ELF-1 (cell line): ENCODE measurements around the gene SLC39A13.

Experiments used
- DNase-seq: peaks from one replicate; pipeline ENCODE4 v3.0.0-alpha.2; 2016; ENCODE audit warnings: low read depth, low spot score

The SLC39A13 gene

DNA sequence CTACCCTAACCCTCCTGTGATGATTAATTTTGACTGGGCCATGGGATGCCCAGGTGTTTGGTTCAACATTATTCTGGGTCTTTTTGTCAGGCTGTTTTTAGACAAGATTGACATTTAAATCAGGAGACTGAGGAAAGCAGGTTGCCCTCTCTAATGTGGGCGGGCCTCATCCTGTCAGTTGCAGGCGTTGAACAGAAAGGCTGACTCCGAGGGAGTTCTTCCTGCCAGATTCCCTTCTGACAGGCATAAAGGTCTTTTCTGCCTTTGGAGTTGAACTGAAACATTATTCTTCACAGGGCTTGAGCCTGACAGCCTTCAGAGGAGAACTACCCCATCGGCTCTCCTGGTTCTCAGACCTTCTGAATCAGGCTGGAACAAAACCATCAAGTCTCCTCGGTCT is 22.1 kb downstream of the SLC39A13 start:
- no peak for DNase-seq

DNA sequence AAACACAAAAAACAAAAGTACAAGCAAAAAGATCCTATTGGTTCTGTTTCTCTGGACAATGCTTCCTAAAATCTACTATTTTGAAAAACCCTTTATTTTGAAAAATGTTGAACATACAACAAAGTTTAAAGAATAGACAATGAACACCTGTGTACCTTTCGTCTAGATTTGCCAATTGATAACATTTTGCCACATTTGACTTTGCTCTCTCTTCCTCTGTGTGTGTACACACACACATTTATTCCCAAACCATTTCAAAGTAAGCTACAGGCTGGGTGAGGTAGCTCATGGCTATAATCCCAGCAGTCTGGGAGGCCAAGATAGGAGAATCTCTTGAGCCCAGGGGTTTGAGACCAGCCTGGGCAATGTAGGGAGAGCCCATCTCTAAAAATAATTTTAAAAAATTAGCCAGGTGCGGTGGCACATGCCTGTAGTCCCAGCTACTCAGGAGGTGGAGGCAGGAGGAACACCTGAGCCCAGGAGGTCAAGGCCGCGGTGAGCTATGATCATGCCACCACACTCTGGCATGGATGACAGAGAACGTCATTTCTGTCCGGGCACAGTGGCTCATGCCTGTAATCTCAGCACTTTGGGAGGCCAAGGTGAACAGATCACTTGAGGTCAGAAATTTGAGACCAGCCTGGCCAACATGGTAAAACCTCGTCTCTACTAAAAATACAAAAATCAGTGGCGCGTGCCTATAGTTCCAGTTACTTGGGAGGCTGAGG is 23.1 kb downstream of the SLC39A13 start:
- DNase-seq, result no peak

DNA sequence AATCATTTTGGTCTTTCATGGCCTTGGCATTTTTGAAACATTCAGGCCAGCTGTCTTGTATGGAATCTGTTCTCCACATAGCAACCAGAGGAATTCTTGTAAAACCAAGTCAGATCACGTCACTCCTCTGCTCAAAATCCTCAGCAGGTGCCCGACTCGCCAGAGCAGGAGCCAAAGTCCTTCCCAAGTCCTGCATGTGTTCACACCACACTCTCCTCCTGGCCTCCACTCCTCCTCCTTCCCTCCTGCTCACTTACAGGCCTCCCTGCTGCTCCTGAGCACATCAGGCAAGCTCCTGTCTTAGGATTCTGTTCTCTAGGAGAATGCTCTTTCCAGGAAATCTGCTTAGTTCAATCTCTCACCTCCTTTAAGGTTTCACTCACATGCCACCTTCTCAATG is 24.8 kb downstream of the SLC39A13 start:
- DNase-seq, result peak; percentile 20

DNA sequence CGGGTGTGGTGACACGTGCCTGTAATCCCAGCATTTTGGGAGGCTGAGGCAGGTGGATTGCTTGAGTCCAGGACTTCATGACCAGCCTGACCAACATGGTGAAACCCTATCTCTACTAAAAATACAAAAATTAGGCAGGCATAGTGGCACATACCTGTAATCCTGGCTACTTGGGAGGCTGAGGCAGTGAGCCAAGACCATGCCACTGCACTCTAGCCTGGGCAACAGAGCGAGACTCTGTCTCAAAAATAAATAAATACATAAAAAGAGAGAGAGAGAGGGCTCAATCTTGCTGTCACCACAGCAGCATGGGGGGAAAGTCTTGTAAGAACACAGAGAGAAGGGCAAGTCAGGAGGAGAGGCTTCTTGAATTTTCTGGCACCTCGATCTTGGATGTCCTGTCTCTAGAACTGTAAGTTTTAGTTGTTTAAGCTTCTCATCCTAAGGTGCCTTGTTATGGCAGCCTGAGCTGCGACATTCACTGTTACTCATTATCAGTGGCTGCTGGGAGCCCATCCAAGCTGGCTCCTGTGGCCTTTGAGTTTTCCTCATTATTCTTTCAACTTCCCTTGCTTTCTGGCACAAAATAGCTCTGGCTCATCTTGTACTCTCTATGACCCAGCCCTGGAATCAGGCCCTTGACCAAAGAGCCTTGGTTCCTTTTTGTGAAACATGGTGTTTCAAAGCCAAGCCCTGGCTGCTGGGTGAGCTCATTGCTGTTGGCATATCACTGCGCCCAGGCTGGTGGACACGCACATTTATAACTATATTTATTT is 25.8 kb downstream of the SLC39A13 start:
- no peak for DNase-seq

DNA sequence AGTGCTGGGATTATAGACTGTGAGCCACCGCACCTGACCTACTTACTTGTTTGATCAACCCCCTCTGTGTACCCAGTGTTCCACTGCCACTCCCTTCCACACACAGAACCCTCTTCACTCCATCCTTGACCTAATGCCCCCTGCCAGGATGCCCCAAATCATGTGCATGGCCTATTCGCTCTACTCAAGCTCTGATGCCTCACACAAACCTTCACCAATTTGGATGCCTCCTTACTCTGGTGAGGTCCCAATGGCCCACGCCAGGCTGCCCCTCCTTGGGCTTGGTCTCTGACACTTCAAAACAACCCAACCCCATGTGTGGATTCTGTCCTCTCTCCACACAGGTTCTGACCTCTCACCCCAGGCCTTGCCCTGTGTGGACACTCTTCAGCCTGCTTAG is 27.3 kb downstream of the SLC39A13 start:
- no peak for DNase-seq

DNA sequence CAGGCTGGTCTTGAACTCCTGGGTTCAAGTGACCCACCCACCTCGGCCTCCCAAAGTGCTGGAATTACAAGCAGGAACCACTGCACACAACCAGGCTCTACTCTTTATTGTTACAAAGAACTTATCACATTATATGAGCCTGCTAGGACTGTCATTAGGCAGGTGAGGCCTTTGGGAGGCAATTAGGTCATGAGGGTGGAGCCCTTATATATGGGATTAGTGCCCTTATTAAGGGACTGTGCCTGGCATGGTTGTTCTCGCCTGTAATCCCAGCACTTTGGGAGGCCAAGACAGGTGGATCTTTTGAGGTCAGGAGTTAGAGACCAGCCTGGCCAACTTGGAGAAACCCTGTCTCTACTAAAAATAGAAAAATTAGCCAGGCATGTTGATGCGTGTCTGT is 28.3 kb downstream of the SLC39A13 start:
- DNase-seq, result no peak

DNA sequence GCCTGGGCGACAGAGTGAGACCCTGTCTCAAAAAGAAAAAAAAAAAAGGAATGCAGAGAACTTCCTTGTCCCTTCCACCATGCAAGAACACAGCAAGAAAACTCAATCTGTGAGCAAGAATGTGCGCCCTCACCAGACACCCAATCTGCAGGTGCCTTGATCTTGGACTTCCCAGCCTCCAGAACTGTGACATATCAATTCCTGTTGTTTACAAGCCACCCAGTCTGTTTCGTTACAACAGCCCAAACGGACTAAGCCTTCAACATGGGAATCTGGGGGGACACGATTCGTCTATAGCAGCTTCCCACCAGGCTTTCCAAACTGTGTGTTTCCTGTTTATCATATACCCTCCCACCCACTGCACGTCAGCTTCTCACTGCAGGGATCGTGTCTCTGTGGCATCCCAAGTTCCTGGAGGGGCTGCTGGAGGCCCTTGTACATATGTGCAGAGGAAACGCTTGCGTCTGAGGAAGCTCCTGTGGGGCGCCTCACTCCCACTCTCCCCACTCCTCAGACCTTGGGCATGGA is 28.9 kb downstream of the SLC39A13 start:
- no peak for DNase-seq

DNA sequence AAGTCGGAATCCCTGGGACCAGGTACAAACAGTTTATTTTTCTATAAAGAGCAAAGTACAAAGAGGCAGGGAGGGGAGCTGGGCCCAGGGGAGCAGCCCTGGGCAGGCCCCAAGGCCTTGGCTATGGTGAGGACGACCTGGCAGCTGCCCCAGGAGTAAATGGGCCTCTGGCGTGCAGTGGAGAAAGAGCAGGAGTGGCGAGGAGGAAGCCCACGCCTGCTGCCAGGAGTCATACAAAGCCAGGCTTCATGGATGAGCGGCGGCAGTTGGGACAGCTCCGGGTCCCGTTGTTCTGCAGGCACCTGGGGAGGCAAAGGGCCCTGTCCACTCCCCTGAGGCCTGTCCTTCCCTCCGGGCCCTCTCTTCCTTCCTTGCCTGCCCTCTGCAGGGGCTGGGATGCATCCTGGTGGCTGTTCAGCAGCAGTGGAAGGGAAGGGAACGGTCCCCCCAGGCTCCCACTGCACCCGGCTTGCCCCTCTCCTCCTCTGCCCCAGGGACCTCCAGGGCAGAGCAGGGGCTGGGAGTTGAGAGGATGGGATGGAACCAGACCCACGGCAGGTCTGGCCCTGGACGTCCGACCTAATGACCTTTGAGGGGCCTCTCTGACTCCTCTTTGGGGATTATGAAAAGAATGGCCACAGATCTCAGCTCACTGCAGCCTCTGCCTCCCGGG is 29.5 kb downstream of the SLC39A13 start:
- no peak for DNase-seq

DNA sequence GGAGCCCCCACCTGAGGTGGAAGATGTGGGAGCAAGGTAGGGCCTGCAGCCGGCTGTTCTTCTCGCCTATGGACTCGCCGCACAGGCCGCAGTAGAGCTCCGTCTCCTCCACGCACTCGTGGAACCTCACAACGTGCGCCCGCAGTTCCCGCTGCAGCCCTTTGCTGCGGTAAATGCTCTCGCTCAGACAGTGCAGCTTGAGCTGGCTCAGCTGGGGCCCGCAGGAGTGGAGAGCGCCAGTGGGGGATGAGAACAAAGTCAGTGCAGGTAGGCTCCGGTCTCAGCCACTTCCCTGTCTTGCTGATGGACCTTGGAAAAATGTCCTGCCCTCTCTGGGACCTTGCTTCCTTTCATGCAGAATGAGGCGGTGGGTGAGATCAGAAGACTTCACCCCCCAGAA is 30.3 kb downstream of the SLC39A13 start:
- DNase-seq, result no peak

DNA sequence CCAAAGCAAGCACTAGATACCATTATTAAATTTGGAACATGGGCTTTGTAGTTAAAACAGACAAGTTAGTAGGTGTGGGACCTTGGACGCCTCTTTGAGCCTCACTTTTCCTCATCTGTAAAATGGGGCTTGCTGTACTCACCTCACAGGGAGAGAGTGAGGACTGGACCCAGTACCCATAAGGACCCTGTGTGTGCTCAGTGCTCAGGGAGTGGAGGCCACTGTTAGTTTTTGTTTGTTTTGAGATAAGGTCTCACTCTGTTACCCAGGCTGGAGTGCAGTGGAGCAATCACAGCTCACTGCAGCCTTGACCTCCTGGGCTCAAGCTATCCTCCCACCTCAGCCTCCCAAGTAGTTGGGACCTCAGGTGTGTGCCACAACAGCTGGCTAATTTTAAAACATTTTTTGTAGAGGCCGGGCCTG is 31.7 kb downstream of the SLC39A13 start:
- DNase-seq, result no peak

DNA sequence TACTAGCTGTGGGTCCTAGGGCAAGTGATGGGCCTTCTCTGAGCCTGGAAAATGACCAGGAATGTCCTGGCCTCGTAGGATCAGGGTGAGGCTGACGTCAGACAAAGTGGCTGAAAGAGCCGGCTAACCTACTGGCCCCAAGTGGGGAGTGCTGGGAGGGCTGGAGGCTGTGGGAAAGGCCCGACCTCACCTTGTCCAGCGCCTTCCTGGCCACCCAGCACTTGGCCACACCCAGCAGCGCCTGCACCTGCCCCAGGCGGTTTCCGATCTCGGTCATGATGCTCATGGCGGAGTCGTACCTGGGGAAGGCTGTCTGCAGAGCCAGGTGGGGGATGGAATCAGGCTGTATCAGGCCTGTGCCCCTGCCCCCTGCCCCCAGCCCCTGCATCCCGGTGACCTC is 33.0 kb downstream of the SLC39A13 start:
- DNase-seq, result peak; percentile 62

DNA sequence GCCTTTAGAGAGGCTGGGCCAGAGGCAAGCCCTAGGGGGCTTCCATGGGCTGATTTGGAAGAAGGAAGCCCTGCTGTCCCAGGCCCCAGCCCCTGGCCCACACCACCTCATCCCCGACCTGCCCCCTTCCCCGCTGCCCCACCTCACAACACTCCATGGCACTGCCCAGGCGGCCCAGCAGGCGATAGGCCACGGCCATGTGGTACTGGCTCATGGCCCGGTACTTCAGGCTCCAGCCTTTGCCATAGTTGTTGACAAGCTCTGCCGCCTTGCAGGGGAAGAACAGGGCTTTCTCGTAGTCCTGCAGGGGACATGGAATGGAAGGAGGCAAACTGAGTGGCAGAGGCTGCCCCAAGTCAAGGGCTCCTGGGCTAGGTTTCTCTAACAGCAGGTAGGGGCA is 34.1 kb downstream of the SLC39A13 start:
- no peak for DNase-seq

DNA sequence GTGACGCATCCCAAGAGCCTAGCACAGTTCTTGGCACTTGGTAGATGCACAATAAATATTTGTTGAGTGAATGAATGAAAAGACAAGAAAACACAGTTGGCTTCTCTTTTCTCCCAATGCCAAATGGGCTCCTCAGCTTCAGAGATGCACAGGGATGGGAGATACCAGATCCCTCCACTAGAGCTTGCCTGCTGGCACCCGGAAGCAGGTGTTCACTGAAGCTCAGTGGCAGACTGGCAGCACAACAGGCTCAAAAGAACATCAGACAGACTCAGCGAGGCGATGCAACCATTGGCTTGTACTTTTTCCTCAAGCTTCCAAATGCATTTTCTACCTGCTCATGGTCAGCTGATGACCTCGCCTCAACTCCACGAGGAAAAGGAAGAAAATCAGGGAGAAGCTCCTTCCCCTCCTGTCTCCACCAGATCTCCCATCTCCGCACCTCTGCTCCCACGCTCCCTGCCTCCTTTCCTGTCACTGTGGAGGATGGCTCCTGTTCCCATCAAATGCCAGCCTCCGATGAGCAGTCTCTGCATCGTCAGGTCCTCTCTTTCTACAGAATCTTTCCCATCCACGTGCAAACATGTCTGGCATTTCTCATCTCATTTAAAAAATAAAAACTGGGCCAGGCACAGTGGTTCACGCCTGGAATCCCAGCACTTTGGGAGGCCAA is 34.8 kb downstream of the SLC39A13 start:
- no peak for DNase-seq

DNA sequence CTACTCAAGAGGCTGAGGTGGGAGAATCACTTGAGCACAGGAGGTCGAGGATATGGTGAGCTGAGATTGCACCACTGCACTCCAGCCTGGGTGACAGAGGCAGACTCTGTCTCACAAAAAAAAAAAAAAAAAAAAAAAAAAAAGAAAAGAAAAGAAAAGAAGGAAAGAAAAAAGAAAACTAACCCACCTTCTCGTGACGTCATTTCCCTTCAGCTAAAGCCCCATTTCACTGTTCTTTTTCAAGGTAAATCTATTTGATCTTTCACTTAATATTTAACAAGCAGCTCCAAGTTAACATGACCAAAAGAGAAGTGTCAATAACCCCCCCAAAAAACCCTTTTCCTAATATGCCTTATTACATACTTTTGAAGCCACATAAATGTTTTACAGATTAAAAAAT is 35.4 kb downstream of the SLC39A13 start:
- DNase-seq, result no peak

DNA sequence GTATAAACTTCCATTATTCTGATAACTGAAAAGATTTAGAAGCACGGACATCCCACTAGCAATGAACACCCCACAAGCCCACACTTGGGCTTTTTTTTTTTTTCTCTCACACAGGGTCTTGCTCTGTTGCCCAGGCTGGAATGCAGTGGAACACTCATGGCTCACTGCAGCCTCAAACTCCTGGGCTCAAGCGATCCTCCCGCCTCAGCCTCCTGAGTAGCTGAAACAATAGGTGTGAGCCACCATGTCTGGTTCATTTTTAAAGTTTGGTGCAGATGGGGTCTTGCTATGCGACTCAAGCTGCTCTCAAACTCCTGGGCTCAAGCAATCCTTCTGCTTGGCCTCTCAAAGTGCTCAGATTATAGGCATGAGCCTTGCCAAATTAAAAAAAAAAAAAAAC is 37.5 kb downstream of the SLC39A13 start:
- no peak for DNase-seq

DNA sequence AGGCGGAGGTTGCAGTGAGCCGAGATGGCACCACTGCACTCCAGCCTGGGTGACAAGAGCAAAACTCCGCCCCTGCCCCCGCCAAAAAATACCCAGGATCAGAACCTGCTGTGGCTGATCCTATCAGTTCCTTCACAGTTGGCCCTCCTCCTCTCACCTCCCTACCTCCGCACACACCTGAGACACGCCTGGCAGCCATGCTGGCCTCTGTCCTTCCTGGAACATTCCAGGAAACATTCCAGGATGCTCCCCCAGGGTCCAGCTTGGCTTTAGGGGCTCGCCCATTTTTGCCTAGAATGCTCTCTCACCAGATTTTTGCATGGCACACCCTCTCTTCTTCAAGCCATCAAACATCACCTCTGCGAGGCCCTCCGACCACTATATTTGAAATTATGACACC is 38.4 kb downstream of the SLC39A13 start:
- DNase-seq, result no peak

DNA sequence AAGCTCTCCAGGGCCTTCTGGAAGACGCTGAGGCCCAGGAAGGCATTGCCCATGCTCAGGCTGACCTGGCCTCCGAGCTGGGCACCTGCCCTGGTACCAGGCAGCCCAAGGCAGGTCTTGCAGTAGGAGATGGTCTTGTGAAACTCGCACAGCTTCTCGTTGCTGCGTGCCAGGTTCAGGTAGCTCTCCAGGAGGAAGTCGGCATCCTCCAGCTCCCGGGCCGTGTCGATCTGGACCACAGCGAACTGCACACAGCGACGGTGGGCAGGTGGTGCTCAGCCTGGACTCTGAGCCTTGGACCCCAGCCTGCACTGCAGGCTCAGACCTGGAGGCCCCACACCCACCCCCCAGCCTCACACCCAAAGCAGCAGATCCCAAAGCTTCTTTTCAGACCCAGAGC is 39.5 kb downstream of the SLC39A13 start:
- no peak for DNase-seq

DNA sequence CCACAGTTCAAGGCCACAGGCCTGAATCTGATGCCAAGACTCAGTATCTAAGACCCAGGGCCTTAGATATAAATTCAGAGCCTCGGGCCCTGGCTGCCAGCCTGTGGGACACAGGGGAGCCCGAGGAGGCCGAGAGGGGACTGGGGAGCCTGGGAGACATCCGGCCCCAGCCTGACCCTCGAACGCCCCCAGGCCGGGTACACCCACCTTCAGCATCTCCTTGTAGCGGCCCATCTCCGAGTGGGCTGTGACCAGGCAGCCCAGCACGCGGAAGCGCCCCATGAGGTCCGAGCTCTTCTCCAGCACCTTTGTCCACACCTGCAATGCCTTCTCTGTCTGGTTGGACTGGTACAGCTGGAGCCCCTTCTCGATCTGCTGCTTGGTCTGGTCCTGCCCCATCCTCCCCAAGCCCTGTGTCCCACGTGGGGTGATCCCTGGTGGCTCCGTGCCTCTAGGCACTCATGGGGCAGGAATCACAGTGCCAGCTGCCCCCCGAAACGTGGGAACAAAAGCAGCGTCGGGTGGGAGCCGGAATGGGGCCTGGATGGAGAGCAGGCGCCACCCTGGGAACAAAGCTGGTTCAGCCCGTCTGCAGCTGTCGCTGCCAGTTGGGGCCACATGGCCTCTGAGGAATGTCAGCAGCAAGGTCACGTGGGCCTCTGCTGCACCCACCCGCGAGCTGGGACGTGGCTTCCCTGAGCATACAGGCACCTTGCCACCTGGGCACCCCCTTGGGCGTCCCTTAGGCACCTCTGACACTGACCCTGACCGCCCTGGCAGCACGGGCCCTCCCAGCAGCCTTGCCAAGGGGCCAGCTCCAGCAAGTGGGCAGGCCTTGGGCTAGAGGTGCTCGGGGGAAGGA is 40.4 kb downstream of the SLC39A13 start, which contains the start of gene RAPSN:
RAPSN (minus strand) TSS at position 571 of the 862 bp plus-strand sequence; CDS start at position 399, 172 bp downstream.
- no peak for DNase-seq

DNA sequence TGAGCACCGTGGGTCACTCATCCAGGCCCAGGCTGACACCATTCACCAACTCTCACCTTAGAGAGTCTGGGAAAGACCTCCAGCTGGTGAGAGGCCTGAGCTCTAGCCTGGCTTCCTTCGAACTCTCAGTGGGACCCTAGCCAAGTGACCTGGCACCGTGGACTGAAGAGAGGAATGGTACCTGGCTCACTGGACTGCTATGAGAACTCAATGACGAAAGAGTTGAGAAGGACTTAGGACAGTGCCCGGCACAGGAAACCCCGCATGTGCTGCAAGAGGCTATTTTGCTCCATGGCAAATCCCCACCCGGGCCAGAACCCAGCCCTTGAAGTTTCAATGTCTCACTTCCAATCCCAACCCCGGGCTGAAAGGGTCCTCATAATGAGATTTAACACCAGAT is 41.2 kb downstream of the SLC39A13 start:
- DNase-seq, result no peak

DNA sequence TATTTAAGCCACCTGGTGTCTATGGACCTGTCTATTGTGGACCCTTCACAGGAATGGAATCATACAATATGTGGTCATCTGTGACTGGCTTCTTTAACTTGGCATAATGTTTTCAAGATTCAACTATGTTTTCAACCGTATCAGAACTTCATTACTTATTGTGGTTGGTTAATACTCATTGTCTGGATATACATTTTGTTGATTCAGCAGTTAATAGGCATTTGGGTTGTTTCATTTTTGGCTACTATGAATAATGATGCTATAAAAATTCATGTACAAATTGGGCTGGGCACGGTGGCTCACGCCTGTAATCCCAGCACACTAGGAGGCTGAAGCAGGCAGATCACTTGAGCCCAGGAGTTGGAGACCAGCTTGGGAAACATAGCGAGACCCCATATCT is 43.0 kb downstream of the SLC39A13 start:
- DNase-seq, result no peak

DNA sequence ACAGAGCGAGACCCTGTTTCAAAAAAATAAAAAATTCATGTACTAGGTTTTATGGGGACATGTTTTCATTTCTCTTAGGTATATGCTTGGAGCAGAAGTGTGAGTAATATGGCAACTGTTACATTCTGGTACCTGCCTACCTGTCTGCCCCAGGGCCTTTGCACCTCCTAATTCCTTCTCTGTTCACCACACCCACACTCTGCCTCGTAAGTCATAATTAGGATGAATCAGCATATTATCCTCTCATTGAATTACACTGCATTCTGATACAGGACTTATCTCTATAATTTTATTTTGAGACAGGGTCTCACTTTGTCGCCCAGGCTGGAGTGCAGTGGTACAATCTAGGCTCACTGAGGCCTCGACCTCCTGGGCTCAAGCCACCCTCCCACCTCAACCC is 43.6 kb downstream of the SLC39A13 start:
- no peak for DNase-seq
